ENCODE measurements around the gene PCP2.

DNA sequence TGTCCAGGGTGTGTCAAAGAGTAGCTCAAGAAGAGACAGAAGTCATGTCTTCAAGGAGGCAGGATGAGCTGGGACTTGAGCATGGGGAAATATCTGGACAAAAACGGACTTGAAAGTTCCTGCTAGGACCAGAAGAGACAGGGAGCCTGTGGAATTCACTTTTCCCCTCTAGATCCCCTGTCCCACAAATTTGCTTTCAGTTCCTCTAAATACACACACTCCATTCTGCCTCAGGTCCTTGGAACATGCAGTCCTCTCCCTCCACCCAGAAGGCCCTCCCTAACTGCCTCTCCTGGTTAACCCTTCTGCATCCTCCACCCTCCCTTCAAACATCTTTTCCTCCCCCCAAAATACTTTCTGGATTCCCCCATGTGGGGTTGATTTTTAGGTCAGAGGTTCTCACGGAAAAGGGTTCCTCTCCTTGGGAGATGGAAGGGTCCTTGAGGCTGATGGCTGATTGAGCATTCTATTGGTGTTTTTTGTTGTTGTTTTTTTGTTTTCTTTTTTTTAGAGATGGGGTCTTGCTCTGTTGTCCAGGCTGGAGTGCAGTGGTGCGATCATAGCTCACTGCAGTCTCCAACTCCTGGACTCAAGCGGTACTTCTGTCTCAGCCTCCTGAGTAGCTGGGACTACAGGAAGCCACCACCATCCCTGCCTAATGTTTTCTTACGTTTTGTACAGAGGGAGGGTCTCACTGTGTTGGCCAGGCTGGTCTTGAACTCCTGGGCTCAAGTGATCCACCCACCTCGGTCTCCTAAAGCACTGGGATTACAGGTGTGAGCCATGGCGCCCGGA is 28.4 kb upstream of the PCP2 start:
- TF ChIP-seq, protein P1, sequence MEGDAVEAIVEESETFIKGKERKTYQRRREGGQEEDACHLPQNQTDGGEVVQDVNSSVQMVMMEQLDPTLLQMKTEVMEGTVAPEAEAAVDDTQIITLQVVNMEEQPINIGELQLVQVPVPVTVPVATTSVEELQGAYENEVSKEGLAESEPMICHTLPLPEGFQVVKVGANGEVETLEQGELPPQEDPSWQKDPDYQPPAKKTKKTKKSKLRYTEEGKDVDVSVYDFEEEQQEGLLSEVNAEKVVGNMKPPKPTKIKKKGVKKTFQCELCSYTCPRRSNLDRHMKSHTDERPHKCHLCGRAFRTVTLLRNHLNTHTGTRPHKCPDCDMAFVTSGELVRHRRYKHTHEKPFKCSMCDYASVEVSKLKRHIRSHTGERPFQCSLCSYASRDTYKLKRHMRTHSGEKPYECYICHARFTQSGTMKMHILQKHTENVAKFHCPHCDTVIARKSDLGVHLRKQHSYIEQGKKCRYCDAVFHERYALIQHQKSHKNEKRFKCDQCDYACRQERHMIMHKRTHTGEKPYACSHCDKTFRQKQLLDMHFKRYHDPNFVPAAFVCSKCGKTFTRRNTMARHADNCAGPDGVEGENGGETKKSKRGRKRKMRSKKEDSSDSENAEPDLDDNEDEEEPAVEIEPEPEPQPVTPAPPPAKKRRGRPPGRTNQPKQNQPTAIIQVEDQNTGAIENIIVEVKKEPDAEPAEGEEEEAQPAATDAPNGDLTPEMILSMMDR (IDR thresholded peaks at IDR 0.05): no peak
- TF ChIP-seq EZH2phosphoT487 (IDR thresholded peaks at IDR 0.05) (no peak), EZH2 (IDR thresholded peaks at IDR 0.05) (no peak)
